CD4-positive, alpha-beta T cell (primary cell): ENCODE measurements around the gene SVBP. TPM values are rescaled to one million over a fixed set of nuclear protein-coding genes. Genes with fewer than 3 reads are reported as not detected.

Experiments
- ATAC-seq: fragments of 200-7000 bp; cut with Tn5 transposase; one replicate; pipeline ENCODE4 v1.10.0; 2022; ENCODE audit warnings: mild to moderate bottlenecking; ENCODE audit not compliant: poor library complexity
- CTCF ChIA-PET: fragments of 350-600 bp; sonication (Branson Sonifier 250); formaldehyde crosslinking; loops from one replicate; lab custom pipeline; 2021; ENCODE audit warnings: antibody characterized with exemption, inconsistent platforms; lab: Charles Lee
- POLR2A ChIA-PET: fragments of 350-600 bp; sonication (Branson Sonifier 250); formaldehyde crosslinking; loops from one replicate; lab custom pipeline; 2021; ENCODE audit warnings: antibody characterized with exemption, inconsistent platforms; lab: Charles Lee
- DNase-seq, 14 experiments: peaks; one replicate each; pipeline ENCODE4 v3.0.0-alpha.2; 2013 to 2020; ENCODE audit warnings: mixed read lengths in 2 of 14
- H3K27ac ChIP-seq, 2 donors: one replicate each; pipeline versions ENCODE4 v1.5.1 to v1.7.0; 2013; ENCODE audit warnings: low read length in 2 of 2, low read depth in 1 of 2, mild to moderate bottlenecking in 1 of 2
- H3K27me3 ChIP-seq, 2 experiments: 1 replicate in 1 of 2; 2 replicates in 1 of 2; pipeline versions ENCODE4 v1.6.1 to v1.7.0; 2013; ENCODE audit warnings: low read length in 2 of 2, control low read depth in 1 of 2, mild to moderate bottlenecking in 1 of 2, moderate library complexity in 1 of 2; ENCODE audit not compliant: insufficient read depth in 2 of 2, control insufficient read depth in 1 of 2
- H3K36me3 ChIP-seq: one replicate; pipeline ENCODE4 v1.6.1; 2013; ENCODE audit warnings: low read length, control low read depth; ENCODE audit not compliant: insufficient read depth
- H3K4me1 ChIP-seq: one replicate; pipeline ENCODE4 v1.6.1; 2013; ENCODE audit warnings: low read length, control low read depth; ENCODE audit not compliant: insufficient read depth
- H3K4me3 ChIP-seq: one replicate; pipeline ENCODE4 v1.5.1; 2013; ENCODE audit warnings: mild to moderate bottlenecking, low read length, moderate library complexity
- H3K9me3 ChIP-seq, 2 experiments: 1 replicate in 1 of 2; 2 replicates in 1 of 2; pipeline versions ENCODE4 v1.6.1 to v1.7.0; 2013; ENCODE audit warnings: low read length in 2 of 2, mild to moderate bottlenecking in 2 of 2, control low read depth in 1 of 2, moderate library complexity in 1 of 2; ENCODE audit not compliant: control insufficient read depth in 1 of 2, insufficient read depth in 1 of 2
- H3K27ac Mint-ChIP-seq: one replicate; pipeline ENCODE4 v1.8.0; 2020; ENCODE audit warnings: mixed read lengths
- H3K27me3 Mint-ChIP-seq: one replicate; pipeline ENCODE4 v1.8.0; 2021; ENCODE audit warnings: mixed read lengths
- H3K36me3 Mint-ChIP-seq: one replicate; pipeline ENCODE4 v1.8.0; 2021; ENCODE audit warnings: low read depth, mixed read lengths
- H3K4me1 Mint-ChIP-seq: one replicate; pipeline ENCODE4 v1.8.0; 2021; ENCODE audit warnings: low read depth, mixed read lengths
- H3K4me3 Mint-ChIP-seq: one replicate; pipeline ENCODE4 v1.8.0; 2020; ENCODE audit warnings: mild to moderate bottlenecking, mixed read lengths
- H3K9me3 Mint-ChIP-seq: one replicate; pipeline ENCODE4 v1.8.0; 2020; ENCODE audit warnings: mixed read lengths
- CTCF ChIP-seq: fragments of 200-600 bp; IDR thresholded peaks from one replicate; pipeline ENCODE4 v1.8.0; 2022; ENCODE audit warnings: antibody characterized with exemption, mild to moderate bottlenecking
- intact Hi-C, 2 experiments: fragments of 100-400 bp; cut with DNase I in 1 of 2; cut with micrococcal nuclease in 1 of 2; formaldehyde crosslinking; loops; one replicate each; pipeline versions ENCODE4 v1.15.1 to v1.9.0; 2023 to 2025; cut with DNase I, micrococcal nuclease
- total RNA-seq, 174 experiments: library from RNA in 2 of 174; stranded (reverse) in 2 of 174; gene quantifications; one replicate each; pipeline ENCODE4 v1.2.3 and lab custom pipeline; 2021 to 2026

SVBP gene
- total RNA-seq, 2 experiments from 2014 or later: 19.2 to 21.3 TPM

- intact Hi-C loops: loop anchor here (5.0 to 10.0 kb wide), 9 partner anchors 77 to 1908 kb away; partner anchors contain the start of genes B4GALT2 (in 1 of the 2), CCDC30 (in 1 of the 2), CDC20 (in 1 of the 2) and CFAP57 (in 1 of the 2)
These were observed 47.4 kb downstream of the SVBP start for GRCh38 chr1:42769811-42770210.

GRCh38 chr1:42768172-42768571 is 49.0 kb downstream of the SVBP start:
- Mint-ChIP-seq H3K27ac (no peak overlapping the region), H3K4me1 (peaks cover 44% of the 10 kb centered on the region), H3K27me3 (no peaks in the 10 kb centered on the region), H3K36me3 (peaks cover 29% of the 10 kb centered on the region), H3K9me3 (no peaks in the 10 kb centered on the region), H3K4me3 (no peak overlapping the region)
- Histone ChIP-seq H3K36me3 (peaks cover 17% of the 10 kb centered on the region), H3K4me1 (peaks cover 47% of the 10 kb centered on the region), H3K4me3 (peak overlapping the region; percentile 86), H3K27ac (no peak overlapping the region), H3K27me3 (no peaks in the 10 kb centered on the region), H3K9me3 (no peaks in the 10 kb centered on the region)
- ATAC-seq: no peak
- intact Hi-C loops: loop anchor here (5.0 to 10.0 kb wide), 9 partner anchors 79 to 1906 kb away; partner anchors contain the start of genes B4GALT2 (in 1 of the 2), CCDC30 (in 1 of the 2), CDC20 (in 1 of the 2) and CFAP57 (in 1 of the 2)
- no peak for DNase-seq
- ChIA-PET CTCF (interaction anchor here (0.5 to 2.6 kb wide), 2 partner anchors 64 to 78 kb away, joined by 3 to 10 read pairs; partner anchors contain the start of gene ZNF691), POLR2A (interaction anchor here (1.2 to 3.7 kb wide), 9 partner anchors 10 to 110 kb away, joined by 4 to 75 read pairs (median 24); partner anchors contain the start of genes ERMAP, PPIH, SVBP and TMEM269)
- TF ChIP-seq CTCF: no peak

More at GRCh38 chr1:42769811-42770210, 47.4 kb downstream of the SVBP start:
- Mint-ChIP-seq H3K36me3 (peaks cover 44% of the 10 kb centered on the region), H3K27ac (peak overlapping the region; percentile 42), H3K4me1 (peaks cover 47% of the 10 kb centered on the region), H3K9me3 (no peaks in the 10 kb centered on the region), H3K27me3 (no peaks in the 10 kb centered on the region), H3K4me3 (peak overlapping the region; percentile 60)
- Histone ChIP-seq H3K9me3 (no peaks in the 10 kb centered on the region), H3K27ac (no peak overlapping the region), H3K27me3 (no peaks in the 10 kb centered on the region), H3K4me3 (no peak overlapping the region), H3K36me3 (peaks cover 32% of the 10 kb centered on the region), H3K4me1 (peaks cover 40% of the 10 kb centered on the region)
- ChIA-PET CTCF (interaction anchor here (1.4 kb wide), 1 partner anchor 304 kb away, joined by 5 read pairs; no protein-coding TSS in a partner anchor), POLR2A (interaction anchor here (0.9 kb wide), 1 partner anchor 10 kb away, joined by 5 read pairs; no protein-coding TSS in a partner anchor)
- ATAC-seq: no peak
- TF ChIP-seq CTCF: no peak
- DNase-seq: no peak

- peak; percentile 14 for ATAC-seq
- TF ChIP-seq CTCF: no peak
- H3K9me3 Mint-ChIP-seq: no peaks in the 10 kb centered on the region
- peaks cover 47% of the 10 kb centered on the region for H3K4me1 ChIP-seq
- H3K27me3 ChIP-seq: no peaks in the 10 kb centered on the region
- peak overlapping the region; percentile 86 for H3K4me3 ChIP-seq
- CTCF ChIA-PET: interaction anchor here (0.5 to 2.6 kb wide), 6 partner anchors 64 to 190 kb away, joined by 3 to 10 read pairs (median 3); partner anchors contain the start of genes PPIH and ZNF691
- no peaks in the 10 kb centered on the region for H3K9me3 ChIP-seq
- H3K27ac ChIP-seq: peak overlapping the region; percentile 49 to 78
- H3K27ac Mint-ChIP-seq: no peak overlapping the region
- no peak overlapping the region for H3K4me3 Mint-ChIP-seq
- POLR2A ChIA-PET: interaction anchor here (0.7 to 3.7 kb wide), 34 partner anchors 9 to 733 kb away, joined by 3 to 75 read pairs (median 5); partner anchors contain the start of genes CCDC30, ERMAP, PPCS and PPIH
- no peak for DNase-seq
- H3K36me3 Mint-ChIP-seq: peaks cover 24% of the 10 kb centered on the region
- intact Hi-C loops: loop anchor here (1.0 to 10.0 kb wide), 14 partner anchors 49 to 1905 kb away; partner anchors contain the start of genes CDC20 (in 2 of the 2), ZNF691 (in 2 of the 2), B4GALT2 (in 1 of the 2) and CCDC30 (in 1 of the 2)
- peaks cover 11% of the 10 kb centered on the region for H3K36me3 ChIP-seq
- peaks cover 40% of the 10 kb centered on the region for H3K4me1 Mint-ChIP-seq
- no peaks in the 10 kb centered on the region for H3K27me3 Mint-ChIP-seq
These were observed 49.6 kb downstream of the SVBP start for GRCh38 chr1:42767510-42768000.
